Muscle layer of duodenum (tissue), 2 donors: Measurements from ENCODE around the gene VDR.
A peak's percentile ranks its signal among the peaks of the same experiment; 100 is the strongest.

ENCODE experiments used
- H3K27ac ChIP-seq: one replicate; pipeline ENCODE4 v1.7.0; 2013; ENCODE audit warnings: mild to moderate bottlenecking, low read length
- H3K27me3 ChIP-seq: one replicate; pipeline ENCODE4 v1.7.0; 2013; ENCODE audit warnings: low read depth, mild to moderate bottlenecking, control low read depth, low read length
- H3K36me3 ChIP-seq, 2 donors: one replicate each; pipeline ENCODE4 v1.7.0; 2013; ENCODE audit warnings: low read length in 2 of 2, control low read depth in 1 of 2, mild to moderate bottlenecking in 1 of 2; ENCODE audit not compliant: insufficient read depth in 2 of 2, control insufficient read depth in 1 of 2
- H3K4me1 ChIP-seq, 2 donors: one replicate each; pipeline ENCODE4 v1.7.0; 2013; ENCODE audit warnings: low read length in 2 of 2, mild to moderate bottlenecking in 2 of 2, control low read depth in 1 of 2, moderate library complexity in 1 of 2; ENCODE audit not compliant: insufficient read depth in 2 of 2, control insufficient read depth in 1 of 2
- H3K4me3 ChIP-seq, 2 donors: one replicate each; pipeline ENCODE4 v1.7.0; 2013; ENCODE audit warnings: low read length in 2 of 2, low read depth in 1 of 2, mild to moderate bottlenecking in 1 of 2
- H3K9me3 ChIP-seq, 2 donors: one replicate each; pipeline ENCODE4 v1.7.0; 2013; ENCODE audit warnings: low read length in 2 of 2, control low read depth in 1 of 2, mild to moderate bottlenecking in 1 of 2; ENCODE audit not compliant: control insufficient read depth in 1 of 2
- donor health status: healthy.

Gene VDR

GRCh38 chr12:47822863-47823262 is 81.9 kb downstream of the VDR start:
- peak overlapping the region; percentile 93 for H3K27ac ChIP-seq
- no peaks in the 10 kb centered on the region for H3K9me3 ChIP-seq
- H3K36me3 ChIP-seq: peaks cover 0 to 3% of the 10 kb centered on the region in 2 donors
- H3K27me3 ChIP-seq: no peaks in the 10 kb centered on the region
- H3K4me1 ChIP-seq: peaks cover 31 to 35% of the 10 kb centered on the region in 2 donors
- H3K4me3 ChIP-seq: no peak overlapping the region

DNA sequence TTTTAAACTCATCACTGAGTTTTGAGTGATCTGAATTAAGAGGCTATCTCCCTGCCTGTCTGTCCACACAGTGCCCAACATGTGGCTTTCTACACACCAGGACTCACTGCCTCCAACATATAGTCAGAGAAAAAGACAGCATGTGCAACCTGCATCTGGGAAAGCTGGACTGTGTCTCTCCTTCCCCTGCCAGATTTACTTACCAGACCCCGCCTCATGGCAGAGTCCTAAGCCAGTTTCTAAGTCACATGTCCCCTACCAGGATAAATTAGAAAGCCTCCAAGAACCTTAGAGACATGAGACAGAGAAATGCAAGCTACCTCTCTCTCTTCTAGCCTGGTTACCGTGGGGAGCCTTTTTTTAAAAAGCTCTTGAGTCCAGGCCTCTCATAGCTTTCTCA is 82.4 kb downstream of the VDR start:
- H3K4me3 ChIP-seq: no peak overlapping the region
- peak overlapping the region; percentile 93 for H3K27ac ChIP-seq
- H3K36me3 ChIP-seq: peaks cover 0 to 3% of the 10 kb centered on the region in 2 donors
- peaks cover 34 to 40% of the 10 kb centered on the region in 2 donors for H3K4me1 ChIP-seq
- no peaks in the 10 kb centered on the region for H3K27me3 ChIP-seq
- H3K9me3 ChIP-seq: no peaks in the 10 kb centered on the region

DNA sequence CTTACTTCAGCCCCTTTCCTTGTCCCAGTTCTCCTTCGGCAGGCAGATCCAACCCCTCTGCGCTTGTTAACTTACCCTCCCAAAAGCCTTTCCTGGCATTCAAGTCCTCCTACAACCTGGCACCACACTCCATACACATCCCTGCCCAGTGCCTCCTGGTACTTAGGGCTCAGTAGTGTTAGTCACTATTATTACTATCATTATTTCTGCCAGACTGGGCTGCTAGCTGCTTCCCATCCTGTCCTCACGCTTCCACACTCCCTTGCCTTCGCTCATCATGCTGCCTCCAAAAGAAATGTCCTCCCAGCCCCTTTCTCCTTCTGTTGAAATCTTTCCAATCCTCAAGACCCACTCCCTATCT is 83.5 kb downstream of the VDR start:
- Histone ChIP-seq H3K4me1 (peaks cover 44 to 45% of the 10 kb centered on the region in 2 donors), H3K27ac (peak overlapping the region; percentile 93)

DNA sequence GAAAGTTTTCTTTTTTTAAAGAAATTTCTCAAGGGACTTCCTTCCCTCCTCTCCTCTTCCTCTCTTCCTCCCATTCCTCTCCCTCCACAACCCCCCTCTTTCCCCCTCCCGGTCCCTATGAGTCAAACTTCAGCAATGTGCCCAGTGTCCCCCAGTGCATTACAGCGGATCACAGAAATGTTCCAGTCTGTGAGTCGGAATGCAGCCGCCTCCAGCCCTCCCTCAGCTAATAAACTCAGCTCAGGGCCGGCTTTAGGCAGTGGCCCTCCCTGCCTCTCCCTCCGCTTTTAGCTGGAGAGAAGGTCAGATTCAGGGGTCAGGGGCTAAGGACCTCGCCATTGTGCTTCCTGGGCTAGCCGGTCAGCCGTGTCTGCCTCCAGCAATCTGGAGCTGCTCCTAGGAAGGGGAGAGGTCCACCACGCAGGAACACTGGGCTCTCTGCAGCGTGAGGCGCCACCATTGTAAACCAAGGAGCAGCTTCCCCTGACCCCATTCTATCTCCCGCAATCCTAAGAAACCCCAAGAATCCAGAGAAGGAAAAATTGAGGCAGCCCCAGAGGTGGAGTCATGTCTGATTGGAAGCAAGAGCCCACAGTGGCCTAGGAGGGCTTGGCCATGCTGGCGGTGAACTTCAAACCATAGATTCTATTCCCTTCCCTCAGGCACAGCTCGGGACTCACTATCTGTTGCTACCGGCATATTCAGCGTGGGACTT is 84.0 kb downstream of the VDR start:
- no peaks in the 10 kb centered on the region for H3K9me3 ChIP-seq
- H3K4me1 ChIP-seq: peaks cover 44 to 49% of the 10 kb centered on the region in 2 donors
- H3K27ac ChIP-seq: peak overlapping the region; percentile 93
- peaks cover 0 to 3% of the 10 kb centered on the region in 2 donors for H3K36me3 ChIP-seq
- no peaks in the 10 kb centered on the region for H3K27me3 ChIP-seq
- peak overlapping the region; percentile 70 to 72 for H3K4me3 ChIP-seq

More for the DNA sequence above, 83.5 kb downstream of the VDR start:
- peaks cover 0 to 3% of the 10 kb centered on the region in 2 donors for H3K36me3 ChIP-seq
- no peaks in the 10 kb centered on the region for H3K9me3 ChIP-seq
- H3K4me3 ChIP-seq: peak overlapping the region; percentile 70 to 72
- no peaks in the 10 kb centered on the region for H3K27me3 ChIP-seq

- Histone ChIP-seq H3K4me3 (peak within 1 kb of the TSS; percentile 70 to 80), H3K4me1 (peaks cover 41 to 45% of the 10 kb centered on the region in 2 donors), H3K27me3 (no peaks in the 10 kb centered on the region), H3K36me3 (peaks cover 0 to 3% of the 10 kb centered on the region in 2 donors), H3K9me3 (no peaks in the 10 kb centered on the region), H3K27ac (peak within 1 kb of the TSS; percentile 93)
Observed at GRCh38 chr12:47819896-47820630, 84.7 kb downstream of the VDR start, which contains the start of gene HDAC7. TSS of gene HDAC7 (minus strand) at chr12:47819903. CDS start at chr12:47819785, 118 bp downstream.

DNA sequence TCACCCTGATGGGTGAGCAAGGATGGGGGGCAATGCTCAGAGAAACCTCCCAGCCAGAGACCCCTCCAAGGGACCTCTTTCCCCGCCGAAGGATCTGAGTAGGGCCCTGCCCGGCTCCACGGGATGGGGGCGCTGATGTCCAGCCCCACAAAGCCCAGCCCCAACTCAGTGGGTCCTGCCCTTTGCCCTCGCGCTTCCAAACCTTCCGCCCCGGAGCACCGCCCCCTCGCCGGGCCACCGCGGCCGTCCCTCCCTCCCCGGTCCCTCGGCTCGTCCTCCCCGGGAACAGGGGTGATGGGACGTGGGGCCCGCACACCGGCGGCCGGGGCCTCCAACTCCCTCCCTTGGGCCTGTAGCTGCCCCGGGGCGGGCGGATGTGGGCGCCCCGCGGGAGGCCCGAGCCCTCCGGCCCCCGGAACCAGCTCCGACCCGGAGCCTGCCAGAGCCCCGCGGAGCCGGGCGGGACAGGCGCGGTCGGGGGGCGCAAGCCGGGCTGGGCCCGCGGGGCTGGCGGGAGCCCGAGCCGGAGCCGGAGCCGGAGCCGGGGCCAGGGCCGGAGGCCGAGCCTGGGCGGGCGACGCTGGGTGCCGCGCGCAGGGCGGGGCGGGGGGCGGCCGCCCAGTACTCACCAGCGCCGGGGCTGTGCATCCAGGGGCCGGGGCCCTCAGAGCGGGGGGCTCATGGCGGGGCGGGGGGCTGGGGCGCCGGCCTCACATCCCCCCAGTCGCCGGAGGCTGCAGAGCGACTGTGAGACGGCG is 85.5 kb downstream of the VDR start:
- H3K27ac ChIP-seq: peak overlapping the region; percentile 92
- peaks cover 40 to 51% of the 10 kb centered on the region in 2 donors for H3K4me1 ChIP-seq
- no peaks in the 10 kb centered on the region for H3K27me3 ChIP-seq
- H3K9me3 ChIP-seq: no peaks in the 10 kb centered on the region
- H3K36me3 ChIP-seq: peaks cover 3 to 4% of the 10 kb centered on the region in 2 donors
- H3K4me3 ChIP-seq: peak overlapping the region; percentile 70 to 80

- Histone ChIP-seq H3K27me3 (no peaks in the 10 kb centered on the region), H3K4me1 (peaks cover 43 to 58% of the 10 kb centered on the region in 2 donors), H3K36me3 (peaks cover 3 to 11% of the 10 kb centered on the region in 2 donors), H3K9me3 (no peaks in the 10 kb centered on the region), H3K4me3 (peak overlapping the region; percentile 70 to 80), H3K27ac (peak overlapping the region; percentile 92)
Observed at GRCh38 chr12:47818467-47819137, 86.2 kb downstream of the VDR start.

DNA sequence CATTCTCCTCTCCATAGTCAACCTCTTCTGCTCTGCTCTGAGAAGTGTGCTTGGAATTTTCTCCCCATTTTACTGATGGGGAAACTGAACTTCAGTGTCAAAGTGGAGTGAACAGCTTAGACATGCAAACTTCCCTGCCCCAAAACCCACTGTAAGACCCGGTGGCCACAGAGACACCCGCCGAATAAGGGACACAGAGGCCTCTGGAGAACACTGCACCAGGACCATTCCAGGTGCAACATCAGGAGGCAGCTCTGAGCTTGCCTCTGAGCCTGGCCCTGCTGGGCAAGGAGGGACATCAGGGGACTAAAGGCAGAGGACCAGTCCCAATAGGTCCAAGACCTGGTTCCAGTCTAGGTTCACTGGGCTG is 86.8 kb downstream of the VDR start:
- H3K36me3 ChIP-seq: peaks cover 3 to 11% of the 10 kb centered on the region in 2 donors
- H3K4me3 ChIP-seq: peak overlapping the region; percentile 70 to 80
- H3K27ac ChIP-seq: peak overlapping the region; percentile 92
- H3K4me1 ChIP-seq: peaks cover 48 to 62% of the 10 kb centered on the region in 2 donors
- no peaks in the 10 kb centered on the region for H3K27me3 ChIP-seq
- no peaks in the 10 kb centered on the region for H3K9me3 ChIP-seq

GRCh38 chr12:47817272-47818006 is 87.4 kb downstream of the VDR start:
- H3K27me3 ChIP-seq: no peaks in the 10 kb centered on the region
- H3K9me3 ChIP-seq: no peaks in the 10 kb centered on the region
- H3K27ac ChIP-seq: peak overlapping the region; percentile 92
- H3K4me3 ChIP-seq: peak overlapping the region; percentile 70 to 80
- H3K4me1 ChIP-seq: peaks cover 44 to 59% of the 10 kb centered on the region in 2 donors
- peaks cover 3 to 11% of the 10 kb centered on the region in 2 donors for H3K36me3 ChIP-seq
